Activated T-cell treated with anti-CD3 and anti-CD28 coated beads, Interleukin-2, amount 50 U/mL, for 4 hours (primary cell): ENCODE results near the gene GMPPA. TPM values are rescaled to one million over a fixed set of nuclear protein-coding genes. Genes with fewer than 3 reads are reported as not detected.
A peak's percentile ranks its signal among the peaks of the same experiment; 100 is the strongest.

Source experiments
- ATAC-seq, 2 donors: fragments of 200-7000 bp; cut with Tn5 transposase; one replicate each; pipeline ENCODE4 v1.10.0; 2021
- DNase-seq: peaks from one replicate; pipeline ENCODE4 v3.0.0-alpha.2; 2020
- H3K27me3 Mint-ChIP-seq: one replicate; pipeline ENCODE4 v1.8.0; 2021; ENCODE audit warnings: low read depth, mixed read lengths
- H3K36me3 Mint-ChIP-seq: one replicate; pipeline ENCODE4 v1.8.0; 2022; ENCODE audit warnings: mixed read lengths; ENCODE audit not compliant: insufficient read depth
- H3K4me1 Mint-ChIP-seq: one replicate; pipeline ENCODE4 v1.8.0; 2021; ENCODE audit warnings: low read depth, mixed read lengths
- H3K4me3 Mint-ChIP-seq: one replicate; pipeline ENCODE4 v1.8.0; 2021; ENCODE audit warnings: mild to moderate bottlenecking, moderate library complexity, mixed read lengths
- H3K9me3 Mint-ChIP-seq: one replicate; pipeline ENCODE4 v1.8.0; 2021; ENCODE audit warnings: mixed read lengths
- total RNA-seq, 3 donors: library from RNA; stranded (reverse); gene quantifications; one replicate each; pipeline ENCODE4 v1.2.1, GENCODE V29; 2021

The GMPPA gene
- total RNA-seq, 3 donors from 2014 or later = 36.8 to 47.9 (median 46.7) TPM

DNA sequence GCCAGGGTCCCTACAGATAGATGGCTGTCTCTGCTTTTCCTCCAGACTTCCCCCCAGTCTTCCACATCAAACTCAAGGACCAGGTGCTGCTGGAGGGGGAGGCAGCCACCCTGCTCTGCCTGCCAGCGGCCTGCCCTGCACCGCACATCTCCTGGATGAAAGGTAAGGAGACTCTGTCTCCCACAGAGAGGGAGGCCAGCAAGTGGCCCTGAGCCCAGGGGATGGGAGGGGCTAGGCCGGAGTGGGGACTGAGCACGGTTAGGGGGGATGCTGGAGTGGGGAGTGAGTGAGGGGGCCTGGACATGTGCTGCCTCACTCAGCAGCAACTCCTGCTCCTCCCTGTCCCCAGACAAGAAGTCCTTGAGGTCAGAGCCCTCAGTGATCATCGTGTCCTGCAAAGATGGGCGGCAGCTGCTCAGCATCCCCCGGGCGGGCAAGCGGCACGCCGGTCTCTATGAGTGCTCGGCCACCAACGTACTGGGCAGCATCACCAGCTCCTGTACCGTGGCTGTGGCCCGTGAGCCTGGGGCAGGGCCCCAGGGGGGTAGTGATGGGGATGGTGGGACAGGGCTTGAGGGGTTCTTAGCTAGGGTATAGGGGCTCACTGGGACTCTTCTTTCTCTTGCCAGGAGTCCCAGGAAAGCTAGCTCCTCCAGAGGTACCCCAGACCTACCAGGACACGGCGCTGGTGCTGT is 10.4 kb upstream of the GMPPA start:
- H3K36me3 Mint-ChIP-seq = no peaks in the 10 kb centered on the region
- ATAC-seq = no peak
- no peaks in the 10 kb centered on the region for H3K9me3 Mint-ChIP-seq
- DNase-seq = no peak
- H3K27me3 Mint-ChIP-seq = peaks cover 48% of the 10 kb centered on the region
- peaks cover 2% of the 10 kb centered on the region for H3K4me1 Mint-ChIP-seq
- H3K4me3 Mint-ChIP-seq = no peak overlapping the region

GRCh38 chr2:219488844-219489194 is 9.9 kb upstream of the GMPPA start:
- DNase-seq (no peak), ATAC-seq (no peak)
- peaks cover 53% of the 10 kb centered on the region for H3K27me3 Mint-ChIP-seq
- H3K36me3 Mint-ChIP-seq = no peaks in the 10 kb centered on the region
- peaks cover 2% of the 10 kb centered on the region for H3K4me1 Mint-ChIP-seq
- no peak overlapping the region for H3K4me3 Mint-ChIP-seq
- no peaks in the 10 kb centered on the region for H3K9me3 Mint-ChIP-seq

GRCh38 chr2:219489315-219489714 is 9.4 kb upstream of the GMPPA start:
- H3K9me3 Mint-ChIP-seq = no peaks in the 10 kb centered on the region
- ATAC-seq = no peak
- H3K4me1 Mint-ChIP-seq = no peaks in the 10 kb centered on the region
- H3K4me3 Mint-ChIP-seq = no peak overlapping the region
- H3K36me3 Mint-ChIP-seq = no peaks in the 10 kb centered on the region
- no peak for DNase-seq
- peaks cover 53% of the 10 kb centered on the region for H3K27me3 Mint-ChIP-seq

- peaks cover 58% of the 10 kb centered on the region for H3K27me3 Mint-ChIP-seq
- no peak for ATAC-seq
- no peaks in the 10 kb centered on the region for H3K36me3 Mint-ChIP-seq
- H3K4me3 Mint-ChIP-seq = no peak overlapping the region
- H3K9me3 Mint-ChIP-seq = no peaks in the 10 kb centered on the region
- no peaks in the 10 kb centered on the region for H3K4me1 Mint-ChIP-seq
- DNase-seq = no peak
These were observed 8.5 kb upstream of the GMPPA start for GRCh38 chr2:219490186-219490585.

DNA sequence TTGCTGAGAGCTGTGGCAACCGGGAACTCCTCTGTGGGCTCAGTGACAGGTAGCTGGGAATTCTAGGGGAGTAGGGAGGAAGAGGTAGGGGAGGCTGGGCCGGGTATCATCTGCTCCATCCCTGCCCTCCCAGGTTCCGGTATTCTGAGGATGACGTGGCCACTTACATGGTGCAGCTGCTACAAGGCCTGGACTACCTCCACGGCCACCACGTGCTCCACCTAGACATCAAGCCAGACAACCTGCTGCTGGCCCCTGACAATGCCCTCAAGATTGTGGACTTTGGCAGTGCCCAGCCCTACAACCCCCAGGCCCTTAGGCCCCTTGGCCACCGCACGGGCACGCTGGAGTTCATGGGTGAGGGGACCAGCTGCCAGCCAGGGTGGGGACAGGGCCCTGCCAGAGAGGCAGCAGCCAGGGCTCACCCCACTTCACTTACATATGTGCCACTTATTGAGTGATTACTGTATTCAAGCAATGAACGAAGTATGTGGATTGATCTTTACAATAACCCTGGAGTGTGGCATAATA is 8.0 kb upstream of the GMPPA start:
- no peaks in the 10 kb centered on the region for H3K36me3 Mint-ChIP-seq
- H3K27me3 Mint-ChIP-seq = peaks cover 58% of the 10 kb centered on the region
- DNase-seq = no peak
- no peak for ATAC-seq
- no peaks in the 10 kb centered on the region for H3K9me3 Mint-ChIP-seq
- H3K4me1 Mint-ChIP-seq = no peaks in the 10 kb centered on the region
- H3K4me3 Mint-ChIP-seq = no peak overlapping the region

GRCh38 chr2:219491278-219491963 is 7.3 kb upstream of the GMPPA start:
- Mint-ChIP-seq H3K27me3 (peaks cover 56% of the 10 kb centered on the region), H3K9me3 (no peaks in the 10 kb centered on the region), H3K4me3 (no peak overlapping the region), H3K36me3 (no peaks in the 10 kb centered on the region), H3K4me1 (peaks cover 1% of the 10 kb centered on the region)
- ATAC-seq = no peak
- DNase-seq = no peak

- H3K9me3 Mint-ChIP-seq = no peaks in the 10 kb centered on the region
- H3K36me3 Mint-ChIP-seq = no peaks in the 10 kb centered on the region
- H3K4me1 Mint-ChIP-seq = peaks cover 8% of the 10 kb centered on the region
- H3K4me3 Mint-ChIP-seq = no peak overlapping the region
- DNase-seq (no peak), ATAC-seq (no peak)
- peaks cover 55% of the 10 kb centered on the region for H3K27me3 Mint-ChIP-seq
These were observed 6.1 kb upstream of the GMPPA start for GRCh38 chr2:219492575-219492974.

DNA sequence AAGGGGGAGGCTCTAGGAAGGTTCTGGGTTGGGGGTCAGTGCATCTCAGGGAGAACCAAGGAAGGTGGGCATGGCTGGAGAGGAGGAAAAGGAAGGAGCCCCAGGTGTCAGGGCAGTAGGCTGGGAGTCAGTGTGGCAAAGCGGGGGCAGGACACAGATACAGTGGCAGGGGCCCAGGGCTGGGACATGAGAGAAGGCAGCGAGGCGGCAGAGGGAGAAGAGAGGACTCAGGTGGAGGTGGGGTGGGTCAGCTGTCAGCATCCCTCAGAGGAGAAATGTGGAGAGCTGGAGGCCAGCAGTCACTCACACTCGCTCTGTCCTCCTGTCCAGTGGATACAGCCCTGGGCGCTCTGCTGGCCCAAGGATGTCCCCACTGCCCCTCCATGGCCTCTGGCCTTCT is 5.6 kb upstream of the GMPPA start:
- Mint-ChIP-seq H3K27me3 (peaks cover 51% of the 10 kb centered on the region), H3K9me3 (no peaks in the 10 kb centered on the region), H3K36me3 (no peaks in the 10 kb centered on the region)

DNA sequence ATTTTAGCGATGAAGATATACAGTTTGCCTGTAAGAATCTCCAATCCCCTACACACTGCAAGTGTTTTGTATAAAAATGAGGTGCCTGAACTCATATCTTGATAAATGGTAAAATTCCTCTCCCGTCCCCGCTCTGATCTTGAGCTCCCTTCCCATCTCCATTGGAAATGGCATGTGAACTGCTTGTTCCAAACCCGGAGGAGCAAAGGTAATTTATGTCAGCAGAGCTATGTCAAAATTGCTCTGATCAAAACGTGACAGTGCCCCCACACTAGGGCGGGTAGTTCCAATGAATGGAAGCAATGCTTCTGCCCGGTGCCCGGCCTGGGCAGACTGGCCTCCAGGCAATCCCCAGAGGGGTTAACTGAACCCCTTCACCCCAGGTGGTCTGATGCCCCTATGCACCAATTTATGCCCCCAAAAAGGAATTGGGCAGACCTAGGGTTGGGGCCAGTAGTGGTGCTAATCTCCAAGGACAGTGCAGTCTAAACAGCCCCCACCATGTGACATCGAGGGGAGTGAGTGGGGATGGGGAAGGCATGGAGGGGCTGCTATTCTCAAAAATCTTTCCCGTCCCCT is 3.6 kb upstream of the GMPPA start:
- Mint-ChIP-seq H3K9me3 (no peaks in the 10 kb centered on the region), H3K36me3 (peaks cover 6% of the 10 kb centered on the region), H3K4me1 (peaks cover 28% of the 10 kb centered on the region), H3K27me3 (peaks cover 54% of the 10 kb centered on the region), H3K4me3 (no peak overlapping the region)
- no peak for DNase-seq
- ATAC-seq = no peak

More for the DNA sequence above, 5.6 kb upstream of the GMPPA start:
- DNase-seq (no peak), ATAC-seq (no peak)
- Mint-ChIP-seq H3K4me1 (peaks cover 9% of the 10 kb centered on the region), H3K4me3 (no peak overlapping the region)

DNA sequence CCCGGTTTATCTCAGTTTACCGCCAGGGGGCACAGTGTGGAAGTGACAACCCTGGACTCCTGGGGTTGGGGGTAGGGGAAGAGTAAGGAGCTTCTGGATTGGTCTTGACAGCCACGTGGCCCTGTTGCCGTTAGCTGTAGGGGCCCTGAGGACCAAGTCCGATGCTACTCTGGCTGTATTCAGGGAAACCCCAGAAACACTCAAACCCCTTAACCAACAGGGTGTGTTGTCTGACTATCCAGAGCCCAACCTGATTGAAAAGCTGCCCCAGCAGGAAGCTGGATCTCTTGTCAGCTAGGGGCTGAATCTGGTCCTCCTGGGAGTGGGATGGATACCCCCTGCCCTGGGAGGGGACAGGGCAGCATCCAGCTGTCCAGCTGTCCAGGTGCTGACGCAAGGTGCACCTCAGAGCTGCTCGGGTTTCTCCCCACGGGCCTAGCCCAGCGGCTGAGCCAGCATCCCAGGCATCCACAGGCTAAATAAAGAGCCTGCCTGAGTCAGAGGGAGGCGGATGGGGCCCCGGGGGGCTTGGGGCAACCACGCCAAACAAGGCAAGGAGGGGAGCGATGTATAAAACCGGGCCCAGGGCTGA is 3.1 kb upstream of the GMPPA start:
- peaks cover 6% of the 10 kb centered on the region for H3K36me3 Mint-ChIP-seq
- no peaks in the 10 kb centered on the region for H3K9me3 Mint-ChIP-seq
- H3K4me3 Mint-ChIP-seq = no peak overlapping the region
- H3K27me3 Mint-ChIP-seq = peaks cover 54% of the 10 kb centered on the region
- DNase-seq (peak; percentile 45), ATAC-seq (peak in 1 of 2 donors; percentile 16)
- peaks cover 31% of the 10 kb centered on the region for H3K4me1 Mint-ChIP-seq

DNA sequence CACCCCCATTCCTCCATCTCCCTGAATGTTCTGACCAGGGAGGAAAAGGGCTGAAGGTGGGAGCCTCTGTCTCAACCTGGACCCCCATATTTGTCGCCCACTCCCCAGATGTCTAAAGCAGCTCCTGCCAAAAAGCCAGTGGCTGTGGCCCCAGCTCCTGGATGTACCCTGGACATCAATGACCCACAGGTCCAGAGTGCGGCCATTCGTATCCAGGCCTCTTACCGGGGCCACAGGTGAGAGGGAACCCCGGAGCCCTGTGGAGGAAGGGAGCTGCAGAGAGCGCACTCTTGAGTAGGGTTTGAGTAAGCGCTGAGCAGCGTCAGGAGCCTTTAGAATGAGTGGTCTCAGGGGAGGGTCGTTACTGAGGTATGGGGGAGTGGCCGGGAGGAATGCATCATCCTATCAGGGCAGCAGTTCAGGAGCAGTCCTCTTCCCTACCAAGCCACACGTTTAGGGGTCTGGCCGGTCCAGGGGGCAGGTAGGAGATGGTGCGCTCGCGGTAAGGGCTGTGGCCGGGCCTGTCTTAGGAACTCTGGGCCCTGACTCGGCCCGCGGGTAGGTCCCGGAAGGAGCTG is 2.4 kb upstream of the GMPPA start:
- ATAC-seq = no peak
- Mint-ChIP-seq H3K4me1 (peaks cover 31% of the 10 kb centered on the region), H3K27me3 (peaks cover 54% of the 10 kb centered on the region), H3K4me3 (peak overlapping the region; percentile 98), H3K36me3 (peaks cover 6% of the 10 kb centered on the region), H3K9me3 (no peaks in the 10 kb centered on the region)
- DNase-seq = no peak

GRCh38 chr2:219496825-219497494 is 1.7 kb upstream of the GMPPA start:
- peaks cover 31% of the 10 kb centered on the region for H3K4me1 Mint-ChIP-seq
- H3K27me3 Mint-ChIP-seq = peaks cover 50% of the 10 kb centered on the region
- no peak for DNase-seq
- H3K4me3 Mint-ChIP-seq = peak overlapping the region; percentile 98
- H3K9me3 Mint-ChIP-seq = no peaks in the 10 kb centered on the region
- peaks cover 8% of the 10 kb centered on the region for H3K36me3 Mint-ChIP-seq
- ATAC-seq = no peak

DNA sequence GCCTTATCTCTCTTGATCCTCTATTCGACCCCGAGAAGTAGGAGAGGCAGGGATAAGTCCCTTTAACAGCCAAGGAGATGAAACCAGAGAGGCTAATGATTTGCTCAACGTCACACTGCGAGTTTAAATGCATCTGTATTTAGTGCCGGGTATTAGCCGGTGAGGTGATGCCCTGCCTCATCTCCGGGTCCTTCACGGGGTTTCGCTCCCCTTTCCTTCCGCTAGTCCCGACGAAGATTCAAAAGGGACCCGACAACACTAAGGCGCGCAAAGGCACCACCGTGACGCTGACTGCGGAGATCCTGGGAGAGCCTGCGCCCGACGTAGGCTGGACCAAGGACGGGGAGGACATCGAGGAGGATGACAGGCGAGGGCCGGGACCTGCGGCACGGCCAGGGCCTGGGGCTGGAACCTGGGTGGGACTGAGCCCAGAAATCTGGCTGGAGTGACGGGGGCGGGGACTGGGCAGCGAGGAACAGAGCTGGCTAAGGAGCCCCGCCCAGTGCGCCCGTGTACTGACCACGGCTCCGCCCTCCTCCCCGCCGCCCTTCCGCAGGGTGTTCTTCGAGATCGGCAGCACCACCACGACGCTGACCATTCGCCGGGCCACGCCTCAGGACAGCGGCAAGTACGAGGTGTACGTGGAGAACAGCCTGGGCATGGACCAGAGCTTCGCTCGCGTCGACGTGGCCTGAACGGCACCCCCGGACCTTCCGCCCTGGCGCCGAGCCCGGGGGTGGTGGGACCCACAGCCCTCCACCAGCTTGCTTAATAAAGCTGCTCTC is 1.0 kb upstream of the GMPPA start:
- no peak for DNase-seq
- peak in 1 of 2 donors; percentile 6 for ATAC-seq
- Mint-ChIP-seq H3K9me3 (no peaks in the 10 kb centered on the region), H3K36me3 (peaks cover 9% of the 10 kb centered on the region), H3K4me1 (peaks cover 31% of the 10 kb centered on the region), H3K27me3 (peaks cover 49% of the 10 kb centered on the region), H3K4me3 (peak overlapping the region; percentile 98)
